Measurements from ENCODE around the gene MAP3K5.

Gene MAP3K5

GRCh38 chr6:136571496-136571895, 220.8 kb downstream of the MAP3K5 start:
- no peak overlapping the region for H3K4me2 ChIP-seq (ENCODE audit: low read depth, low read length, poor library complexity, severe bottlenecking)
- peaks cover 9% of the 10 kb centered on the region; the same call in 1 of the 2 replicates for H3K9me3 ChIP-seq (ENCODE audit: insufficient read depth, low read length)

GRCh38 chr6:136571065-136571464, 221.2 kb downstream of the MAP3K5 start:
- TF ChIP-seq CTCF (IDR thresholded peaks at IDR 0.05; ENCODE audit: insufficient read depth, low read length, poor library complexity, severe bottlenecking) (no peak), EZH2phosphoT487 (conservative IDR thresholded peaks at IDR 0.05; ENCODE audit: low read length) (no peak)
- Histone ChIP-seq H2AFZ (ENCODE audit: low read depth, low read length, severe bottlenecking) (no peak overlapping the region), H3K9me2 (replicated peaks; ENCODE audit: insufficient read depth, low read length) (no peaks in the 10 kb centered on the region), H4K20me1 (ENCODE audit: low read depth, low read length) (no peaks in the 10 kb centered on the region), H3K79me2 (ENCODE audit: insufficient read depth, low read length) (no peaks in the 10 kb centered on the region), H3K9ac (ENCODE audit: low read length) (no peak overlapping the region), H3K9me3 (ENCODE audit: insufficient read depth, low read length) (peaks cover 9% of the 10 kb centered on the region; the same call in 1 of the 2 replicates), H3K4me2 (ENCODE audit: low read depth, low read length, poor library complexity, severe bottlenecking) (no peak overlapping the region), H3K27me3 (ENCODE audit: low read length) (no peaks in the 10 kb centered on the region), H3K4me3 (ENCODE audit: insufficient read depth, low read length, poor library complexity, severe bottlenecking) (no peak overlapping the region), H3F3A (ENCODE audit: insufficient read depth) (no peaks in the 10 kb centered on the region), H3K27ac (ENCODE audit: low read depth, low read length) (no peak overlapping the region), H3K36me3 (ENCODE audit: low read length) (0 out of 2 replicates have a peak, but pooled peaks cover 3% of the 10 kb centered on the region)

More at GRCh38 chr6:136571496-136571895, 220.8 kb downstream of the MAP3K5 start:
- H3F3A ChIP-seq (ENCODE audit: insufficient read depth), result no peaks in the 10 kb centered on the region
- no peak overlapping the region for H3K27ac ChIP-seq (ENCODE audit: low read depth, low read length)
- H3K9me2 ChIP-seq (replicated peaks; ENCODE audit: insufficient read depth, low read length), result no peaks in the 10 kb centered on the region
- no peaks in the 10 kb centered on the region for H3K79me2 ChIP-seq (ENCODE audit: insufficient read depth, low read length)
- H3K36me3 ChIP-seq (ENCODE audit: low read length), result 0 out of 2 replicates have a peak, but pooled peaks cover 3% of the 10 kb centered on the region
- H3K9ac ChIP-seq (ENCODE audit: low read length), result no peak overlapping the region
- no peak overlapping the region for H2AFZ ChIP-seq (ENCODE audit: low read depth, low read length, severe bottlenecking)
- H3K27me3 ChIP-seq (ENCODE audit: low read length), result no peaks in the 10 kb centered on the region
- H3K4me3 ChIP-seq (ENCODE audit: insufficient read depth, low read length, poor library complexity, severe bottlenecking), result no peak overlapping the region
- TF ChIP-seq EZH2phosphoT487 (conservative IDR thresholded peaks at IDR 0.05; ENCODE audit: low read length), result no peak
- TF ChIP-seq CTCF (IDR thresholded peaks at IDR 0.05; ENCODE audit: insufficient read depth, low read length, poor library complexity, severe bottlenecking), result no peak
- no peaks in the 10 kb centered on the region for H4K20me1 ChIP-seq (ENCODE audit: low read depth, low read length)

- H3K27ac ChIP-seq (ENCODE audit: low read depth, low read length), result no peak overlapping the region
- no peaks in the 10 kb centered on the region for H3K79me2 ChIP-seq (ENCODE audit: insufficient read depth, low read length)
Measured at GRCh38 chr6:136568129-136568528, 224.1 kb downstream of the MAP3K5 start.

More at GRCh38 chr6:136568129-136568528, 224.1 kb downstream of the MAP3K5 start:
- H3F3A ChIP-seq (ENCODE audit: insufficient read depth), result no peaks in the 10 kb centered on the region
- no peaks in the 10 kb centered on the region for H3K9me2 ChIP-seq (replicated peaks; ENCODE audit: insufficient read depth, low read length)
- no peak overlapping the region for H3K9ac ChIP-seq (ENCODE audit: low read length)
- H3K36me3 ChIP-seq (ENCODE audit: low read length), result 0 out of 2 replicates have a peak, but pooled peaks cover 3% of the 10 kb centered on the region
- H2AFZ ChIP-seq (ENCODE audit: low read depth, low read length, severe bottlenecking), result no peak overlapping the region
- TF ChIP-seq EZH2phosphoT487 (conservative IDR thresholded peaks at IDR 0.05; ENCODE audit: low read length) (no peak), CTCF (IDR thresholded peaks at IDR 0.05; ENCODE audit: insufficient read depth, low read length, poor library complexity, severe bottlenecking) (no peak)
- no peak overlapping the region for H3K4me2 ChIP-seq (ENCODE audit: low read depth, low read length, poor library complexity, severe bottlenecking)
- no peaks in the 10 kb centered on the region for H3K27me3 ChIP-seq (ENCODE audit: low read length)
- no peaks in the 10 kb centered on the region for H4K20me1 ChIP-seq (ENCODE audit: low read depth, low read length)
- H3K9me3 ChIP-seq (ENCODE audit: insufficient read depth, low read length), result peaks cover 9% of the 10 kb centered on the region; the same call in 1 of the 2 replicates
- no peak overlapping the region for H3K4me3 ChIP-seq (ENCODE audit: insufficient read depth, low read length, poor library complexity, severe bottlenecking)
